ENCODE measurements around the gene GPRIN3.

- TF ChIP-seq CTCF (IDR thresholded peaks at IDR 0.05; ENCODE audit: low read depth, low read length) (no peak), EZH2phosphoT487 (IDR thresholded peaks at IDR 0.05; ENCODE audit: low read depth) (no peak)
Measured at GRCh38 chr4:89218587-89218986, 89.0 kb downstream of the GPRIN3 start.

All from OCI-LY3 (cell line).